Caco-2 (cell line): Measurements from ENCODE around the gene SEMA3F. TPM values are rescaled to one million over a fixed set of nuclear protein-coding genes. Genes with fewer than 3 reads are reported as not detected.

ENCODE experiments used
- BruUV-seq: library from RNA; stranded (reverse); fragments of 400-500 nt; replicated peaks from 2 replicates; lab custom pipeline; 2021; lab: Mats Ljungman, UMichigan
- CTCF ChIA-PET: fragments of 300-600 bp; sonication (Branson Sonifier 250); formaldehyde crosslinking; loops from one replicate; lab custom pipeline; 2022; ENCODE audit warnings: antibody characterized with exemption; lab: Charles Lee
- POLR2A ChIA-PET: fragments of 300-600 bp; sonication (Branson Sonifier 250); formaldehyde crosslinking; loops from one replicate; lab custom pipeline; 2022; ENCODE audit warnings: antibody characterized with exemption; lab: Charles Lee
- DNase-seq, 2 experiments: peaks; one replicate each; pipeline versions ENCODE4 v3.0.0 to v3.0.0-alpha.2; 2020 to 2022
- H3K27me3 ChIP-seq: replicated peaks from 2 replicates; pipeline ENCODE4 v1.6.0; 2011; ENCODE audit warnings: low read length; ENCODE audit not compliant: control insufficient read depth, insufficient read depth
- H3K36me3 ChIP-seq: 2 replicates; pipeline ENCODE4 v1.5.1; 2011; ENCODE audit warnings: low read length; ENCODE audit not compliant: control insufficient read depth, insufficient read depth
- H3K4me1 ChIP-seq: fragments of 250-450 bp; sonication (Bioruptor Pico); 2 replicates; pipeline ENCODE4 v1.5.1; 2020; ENCODE audit warnings: mild to moderate bottlenecking
- H3K4me3 ChIP-seq: 2 replicates; pipeline ENCODE4 v1.5.1; 2011; ENCODE audit warnings: low read depth, mild to moderate bottlenecking, control low read depth, low read length
- H3K9me3 ChIP-seq: fragments of 250-450 bp; sonication (Bioruptor Pico); 2 replicates; pipeline ENCODE4 v1.5.1; 2020; ENCODE audit warnings: mild to moderate bottlenecking, moderate library complexity
- H3K27ac Mint-ChIP-seq: one replicate; pipeline ENCODE4 v1.8.0; 2022; ENCODE audit warnings: mixed read lengths; ENCODE audit not compliant: unreplicated experiment
- H3K27me3 Mint-ChIP-seq: one replicate; pipeline ENCODE4 v1.8.0; 2022; ENCODE audit warnings: mixed read lengths; ENCODE audit not compliant: insufficient read depth, unreplicated experiment
- H3K36me3 Mint-ChIP-seq: one replicate; pipeline ENCODE4 v1.8.0; 2022; ENCODE audit warnings: mild to moderate bottlenecking, mixed read lengths; ENCODE audit not compliant: insufficient read depth, unreplicated experiment
- H3K4me1 Mint-ChIP-seq: one replicate; pipeline ENCODE4 v1.8.0; 2022; ENCODE audit warnings: low read depth, mixed read lengths; ENCODE audit not compliant: unreplicated experiment
- H3K4me3 Mint-ChIP-seq: one replicate; pipeline ENCODE4 v1.8.0; 2022; ENCODE audit warnings: mild to moderate bottlenecking, moderate library complexity, mixed read lengths; ENCODE audit not compliant: unreplicated experiment
- H3K9me3 Mint-ChIP-seq: one replicate; pipeline ENCODE4 v1.8.0; 2022; ENCODE audit warnings: mixed read lengths; ENCODE audit not compliant: unreplicated experiment
- CTCF ChIP-seq, 2 experiments: fragments of 200-600 bp in 1 of 2; IDR thresholded peaks; 1 replicate in 1 of 2; 2 replicates in 1 of 2; pipeline versions ENCODE4 v1.5.1 to v1.8.0; 2011 to 2022; ENCODE audit warnings: antibody characterized with exemption in 1 of 2, control low read depth in 1 of 2, inconsistent platforms in 1 of 2, low read depth in 1 of 2, low read length in 1 of 2, mild to moderate bottlenecking in 1 of 2, moderate library complexity in 1 of 2; ENCODE audit not compliant: insufficient read depth in 1 of 2, severe bottlenecking in 1 of 2, unreplicated experiment in 1 of 2
- intact Hi-C: fragments of 100-400 bp; cut with micrococcal nuclease; formaldehyde crosslinking; loops from one replicate; pipeline ENCODE4 v1.10.0; 2022; ENCODE audit not compliant: unreplicated experiment
- total RNA-seq: library from RNA; stranded (reverse); gene quantifications from 2 replicates; pipeline ENCODE4 v1.2.3, GENCODE V29; 2022

SEMA3F gene
- total RNA-seq, 1 experiment from 2014 or later: 16.5 TPM

GRCh38 chr3:50202353-50203112 lies 47.4 kb downstream of the SEMA3F start:
- TF ChIP-seq CTCF (IDR thresholded peaks at IDR 0.05; ENCODE audit: insufficient read depth in 1 of 2, low read depth in 1 of 2, low read length in 1 of 2, severe bottlenecking in 1 of 2, unreplicated experiment in 1 of 2): no peak
- intact Hi-C loops: no loop called here
- H3K36me3 ChIP-seq: no peaks in the 10 kb centered on the region
- ChIA-PET POLR2A (no interaction called here), CTCF (interaction anchor here (0.5 to 2.4 kb wide), 5 partner anchors 9 to 82 kb away, joined by 3 to 9 read pairs (median 4); partner anchors contain the start of gene GNAT1)
- no peak for DNase-seq
- no peak overlapping the region for H3K4me3 ChIP-seq
- Mint-ChIP-seq H3K27ac (peak overlapping the region; percentile 24), H3K36me3 (no peaks in the 10 kb centered on the region), H3K27me3 (no peaks in the 10 kb centered on the region), H3K9me3 (no peaks in the 10 kb centered on the region), H3K4me1 (peaks cover 8% of the 10 kb centered on the region), H3K4me3 (no peak overlapping the region)
- BruUV-seq: no TSS peak
- peaks cover 17% of the 10 kb centered on the region; the same call in 1 of the 2 replicates for H3K4me1 ChIP-seq
- no peaks in the 10 kb centered on the region for H3K27me3 ChIP-seq
- H3K9me3 ChIP-seq: no peaks in the 10 kb centered on the region

GRCh38 chr3:50203113-50203808 lies 48.1 kb downstream of the SEMA3F start:
- TF ChIP-seq CTCF (IDR thresholded peaks at IDR 0.05; ENCODE audit: insufficient read depth in 1 of 2, low read depth in 1 of 2, low read length in 1 of 2, severe bottlenecking in 1 of 2, unreplicated experiment in 1 of 2): no peak
- Mint-ChIP-seq H3K27ac (no peak overlapping the region), H3K4me3 (peak overlapping the region; percentile 13), H3K27me3 (no peaks in the 10 kb centered on the region), H3K4me1 (peaks cover 9% of the 10 kb centered on the region), H3K36me3 (peaks cover under 1% of the 10 kb centered on the region), H3K9me3 (no peaks in the 10 kb centered on the region)
- Histone ChIP-seq H3K4me3 (no peak overlapping the region), H3K9me3 (no peaks in the 10 kb centered on the region), H3K27me3 (no peaks in the 10 kb centered on the region), H3K36me3 (no peaks in the 10 kb centered on the region), H3K4me1 (peaks cover 17% of the 10 kb centered on the region; the same call in 1 of the 2 replicates)
- no TSS peak for BruUV-seq
- POLR2A ChIA-PET: no interaction called here
- no peak for DNase-seq
- intact Hi-C loops: no loop called here
- CTCF ChIA-PET: interaction anchor here (1.0 to 2.4 kb wide), 3 partner anchors 9 to 25 kb away, joined by 3 to 6 read pairs (median 3); no protein-coding TSS in a partner anchor
